ENCODE results near the gene PIP5KL1.

GRCh38 chr9:127872369-127873222 is 58.0 kb downstream of the PIP5KL1 start:
- no peak for TF ChIP-seq CTCF (conservative IDR thresholded peaks at IDR 0.05)
- no peak for TF ChIP-seq EZH2 (IDR thresholded peaks at IDR 0.05; ENCODE audit: low read depth)

Measured in PC-9 (cell line).